Pancreas (tissue), 10 donors: ENCODE data around the gene OGDHL. TPM values are rescaled to one million over a fixed set of nuclear protein-coding genes. Genes with fewer than 3 reads are reported as not detected.

Source experiments
- ATAC-seq, 4 donors: fragments of 200-7000 bp; cut with Tn5 transposase; one replicate each; pipeline versions ENCODE4 v1.8.0 to v1.9.1; 2020; ENCODE audit warnings: mild to moderate bottlenecking in 4 of 4, moderate library complexity in 4 of 4
- DNase-seq, 6 donors: peaks; one replicate each; pipeline ENCODE4 v3.0.0-alpha.2; 2020
- FAIRE-seq: peaks from 2 replicates; lab custom pipeline; 2012; peaks lifted over from hg19 to GRCh38; lab: Jason Lieb, UNC
- H3K27ac ChIP-seq, 4 donors: fragments of 200-600 bp; sonication (generic); 1 replicate in 3 of 4; 2 replicates in 1 of 4; pipeline versions ENCODE4 v1.5.0 to v1.8.0; 2020
- H3K27me3 ChIP-seq, 4 donors: fragments of 200-600 bp; one replicate each; pipeline ENCODE4 v1.8.0; 2021
- H3K36me3 ChIP-seq, 3 donors: fragments of 200-600 bp; sonication (generic) in 1 of 3; one replicate each; pipeline versions ENCODE4 v1.5.0 to v1.8.0; 2020 to 2021
- H3K4me1 ChIP-seq, 3 donors: fragments of 200-600 bp; one replicate each; pipeline ENCODE4 v1.8.0; 2021
- H3K4me3 ChIP-seq, 4 donors: fragments of 200-600 bp; sonication (generic) in 2 of 4; one replicate each; pipeline versions ENCODE4 v1.5.0 to v1.8.0; 2020 to 2021
- H3K9me3 ChIP-seq, 4 donors: fragments of 200-600 bp; one replicate each; pipeline ENCODE4 v1.8.0; 2021
- CTCF ChIP-seq, 4 donors: fragments of 200-600 bp; sonication (generic) in 3 of 4; IDR thresholded peaks; one replicate each; pipeline versions ENCODE4 v1.5.0 to v1.8.0; 2021; ENCODE audit warnings: antibody characterized with exemption in 4 of 4
- WGBS, 2 donors: extraction: QIAGEN DNeasy Blood & Tissue Kit; methylation state at CpG; one replicate each; pipeline ENCODE4 v1.1.7; 2013; 5-methylcytosine and 5-hydroxymethylcytosine counted together
- intact Hi-C, 3 donors: fragments of 100-400 bp; cut with DNase I; formaldehyde crosslinking; loops; one replicate each; pipeline versions ENCODE4 v1.11.1 to v1.14.2; 2022
- polyA plus RNA-seq, 2 donors: library from polyadenylated mRNA; stranded (reverse); fragments of 200-250 nt; gene quantifications; one replicate each; pipeline ENCODE4 v1.2.3, GENCODE V29; 2013
- total RNA-seq, 6 donors: library from RNA; stranded (reverse); fragmentation: NEBNext Ultra II Directional in 4 of 6; extraction: Animal tissue kit (Norgen Biotek cat#: 25700) in 4 of 6; gene quantifications; one replicate each; pipeline versions ENCODE4 v1.2.1 to v1.2.4, GENCODE V29; 2021 to 2023
- donor health status: healthy with polysubstance abuse.
- donor health status: DM: no; HTN: no; CAD: no; lungs with moderate emphysema.
- donor health status: DM: no; HTN: no; CAD: no.
- donor health status: control.
- donor health status: control.
- donor health status: Bipolar disorder and iron deficiency.
- donor health status: DM: yes; HTN: yes; CAD: no.
- donor health status: DM: no; HTN: no; CAD: no.
- donor health status: DM: no; HTN: no; CAD: no.
- donor health status: DM: yes; HTN: yes; CAD: no.

The OGDHL gene
- total and polyA plus RNA-seq, 8 donors, result 1.7 to 25.9 (median 4.3) TPM

GRCh38 chr10:49700997-49701396 is 61.1 kb downstream of the OGDHL start:
- no peaks in the 10 kb centered on the region for H3K27me3 ChIP-seq
- intact Hi-C loops, result no loop called here
- WGBS, 2 donors, result 8 to 9% methylated on average over 3 of the region's 3 CpGs
- no peaks in the 10 kb centered on the region for H3K36me3 ChIP-seq
- H3K9me3 ChIP-seq, result no peaks in the 10 kb centered on the region
- ATAC-seq (no peak), FAIRE-seq (no peak), DNase-seq (no peak)
- H3K27ac ChIP-seq, result no peak overlapping the region
- H3K4me3 ChIP-seq, result no peak overlapping the region
- no peaks in the 10 kb centered on the region for H3K4me1 ChIP-seq
- no peak for TF ChIP-seq CTCF (IDR thresholded peaks at IDR 0.05)

GRCh38 chr10:49700211-49700610 is 61.9 kb downstream of the OGDHL start:
- Histone ChIP-seq H3K27ac (no peak overlapping the region), H3K36me3 (no peaks in the 10 kb centered on the region), H3K4me3 (no peak overlapping the region), H3K4me1 (no peaks in the 10 kb centered on the region), H3K9me3 (no peaks in the 10 kb centered on the region), H3K27me3 (no peaks in the 10 kb centered on the region)
- no peak for DNase-seq
- no peak for FAIRE-seq
- no peak for ATAC-seq
- intact Hi-C loops, result no loop called here
- 79% methylated on average over 3 of the region's 3 CpGs for WGBS, 2 donors
- TF ChIP-seq CTCF (IDR thresholded peaks at IDR 0.05), result no peak

GRCh38 chr10:49698679-49699078 is 63.4 kb downstream of the OGDHL start:
- Histone ChIP-seq H3K9me3 (no peaks in the 10 kb centered on the region), H3K27ac (no peak overlapping the region), H3K4me1 (no peaks in the 10 kb centered on the region), H3K27me3 (no peaks in the 10 kb centered on the region), H3K4me3 (no peak overlapping the region), H3K36me3 (no peaks in the 10 kb centered on the region)
- FAIRE-seq, result no peak
- no peak for ATAC-seq
- whole genome bisulfite sequencing, 2 donors, result 62 to 66% methylated on average over 9 of the region's 9 CpGs
- no peak for TF ChIP-seq CTCF (IDR thresholded peaks at IDR 0.05)
- no peak for DNase-seq
- intact Hi-C loops, result no loop called here

GRCh38 chr10:49696311-49696710 is 65.8 kb downstream of the OGDHL start:
- FAIRE-seq (no peak), ATAC-seq (no peak)

More at GRCh38 chr10:49696311-49696710, 65.8 kb downstream of the OGDHL start:
- no peak overlapping the region for H3K27ac ChIP-seq
- no peak for DNase-seq
- no peaks in the 10 kb centered on the region for H3K9me3 ChIP-seq
- H3K4me3 ChIP-seq, result no peak overlapping the region
- intact Hi-C loops, result no loop called here
- TF ChIP-seq CTCF (IDR thresholded peaks at IDR 0.05), result no peak
- H3K36me3 ChIP-seq, result no peaks in the 10 kb centered on the region
- no peaks in the 10 kb centered on the region for H3K4me1 ChIP-seq
- H3K27me3 ChIP-seq, result no peaks in the 10 kb centered on the region
- WGBS, 2 donors, result 65 to 69% methylated on average over 7 of the region's 7 CpGs
